Measurements from ENCODE around the gene HOXC9.

The HOXC9 gene

GRCh38 chr12:54012631-54013409 lies 12.9 kb downstream of the HOXC9 start:
- no peak for TF ChIP-seq ZFX (IDR thresholded peaks at IDR 0.05; ENCODE audit: borderline replicate concordance)
- peak; percentile 16; the same call in 1 of the 2 replicates for TF ChIP-seq CTCF (IDR thresholded peaks at IDR 0.05)
- H3K27ac ChIP-seq, result no peak overlapping the region

GRCh38 chr12:54014377-54015017 lies 14.5 kb downstream of the HOXC9 start:
- TF ChIP-seq CTCF (IDR thresholded peaks at IDR 0.05) (no peak), ZFX (IDR thresholded peaks at IDR 0.05; ENCODE audit: borderline replicate concordance) (no peak)
- H3K27ac ChIP-seq, result no peak overlapping the region

GRCh38 chr12:54015018-54015931 lies 15.3 kb downstream of the HOXC9 start:
- TF ChIP-seq ZFX (IDR thresholded peaks at IDR 0.05; ENCODE audit: borderline replicate concordance), result no peak
- TF ChIP-seq CTCF (IDR thresholded peaks at IDR 0.05), result no peak
- H3K27ac ChIP-seq, result peak overlapping the region; percentile 83

GRCh38 chr12:54016051-54016450 lies 16.1 kb downstream of the HOXC9 start:
- H3K27ac ChIP-seq, result peak overlapping the region; percentile 83
- TF ChIP-seq CTCF (IDR thresholded peaks at IDR 0.05) (no peak), ZFX (IDR thresholded peaks at IDR 0.05; ENCODE audit: borderline replicate concordance) (no peak)

GRCh38 chr12:54016478-54016964 lies 16.6 kb downstream of the HOXC9 start:
- TF ChIP-seq ZFX (IDR thresholded peaks at IDR 0.05; ENCODE audit: borderline replicate concordance), result no peak
- TF ChIP-seq CTCF (IDR thresholded peaks at IDR 0.05), result no peak
- H3K27ac ChIP-seq, result peak overlapping the region; percentile 83

- TF ChIP-seq CTCF (IDR thresholded peaks at IDR 0.05) (peak; percentile 41), ZFX (IDR thresholded peaks at IDR 0.05; ENCODE audit: borderline replicate concordance) (no peak)
- peak overlapping the region; percentile 83 for H3K27ac ChIP-seq
Measured at GRCh38 chr12:54017027-54017788, 17.2 kb downstream of the HOXC9 start.

Measured in 22Rv1 (cell line).